Mesodermal cell (in vitro differentiated cells): ENCODE data around the gene MRE11.

Source experiments
- H3K27ac ChIP-seq: 2 replicates; pipeline ENCODE4 v1.7.0; 2013; ENCODE audit warnings: mild to moderate bottlenecking, low read depth, low read length, moderate library complexity; ENCODE audit not compliant: severe bottlenecking
- H3K36me3 ChIP-seq: 2 replicates; pipeline ENCODE4 v1.7.1; 2013; ENCODE audit warnings: mild to moderate bottlenecking, low read length, moderate library complexity; ENCODE audit not compliant: control insufficient read depth, insufficient read depth
- H3K4me1 ChIP-seq: one replicate; pipeline ENCODE4 v1.7.1; 2013; ENCODE audit warnings: mild to moderate bottlenecking, low read length; ENCODE audit not compliant: insufficient read depth, control insufficient read depth, poor library complexity, severe bottlenecking
- H3K4me3 ChIP-seq: 2 replicates; pipeline ENCODE4 v1.7.0; 2013; ENCODE audit warnings: low read length, control low read depth, mild to moderate bottlenecking; ENCODE audit not compliant: insufficient read depth, poor library complexity, severe bottlenecking; ENCODE audit errors: extremely low read depth
- H3K9me3 ChIP-seq: 2 replicates; pipeline ENCODE4 v1.7.1; 2013; ENCODE audit warnings: mild to moderate bottlenecking, low read length, moderate library complexity; ENCODE audit not compliant: control insufficient read depth
- WGBS, 2 experiments: methylation state at CpG; one replicate each; pipeline ENCODE4 v1.1.5; 2013; ENCODE audit warnings: missing lambda C conversion rate in 2 of 2; ENCODE audit not compliant: insufficient coverage in 2 of 2; 5-methylcytosine and 5-hydroxymethylcytosine counted together

Gene MRE11

DNA sequence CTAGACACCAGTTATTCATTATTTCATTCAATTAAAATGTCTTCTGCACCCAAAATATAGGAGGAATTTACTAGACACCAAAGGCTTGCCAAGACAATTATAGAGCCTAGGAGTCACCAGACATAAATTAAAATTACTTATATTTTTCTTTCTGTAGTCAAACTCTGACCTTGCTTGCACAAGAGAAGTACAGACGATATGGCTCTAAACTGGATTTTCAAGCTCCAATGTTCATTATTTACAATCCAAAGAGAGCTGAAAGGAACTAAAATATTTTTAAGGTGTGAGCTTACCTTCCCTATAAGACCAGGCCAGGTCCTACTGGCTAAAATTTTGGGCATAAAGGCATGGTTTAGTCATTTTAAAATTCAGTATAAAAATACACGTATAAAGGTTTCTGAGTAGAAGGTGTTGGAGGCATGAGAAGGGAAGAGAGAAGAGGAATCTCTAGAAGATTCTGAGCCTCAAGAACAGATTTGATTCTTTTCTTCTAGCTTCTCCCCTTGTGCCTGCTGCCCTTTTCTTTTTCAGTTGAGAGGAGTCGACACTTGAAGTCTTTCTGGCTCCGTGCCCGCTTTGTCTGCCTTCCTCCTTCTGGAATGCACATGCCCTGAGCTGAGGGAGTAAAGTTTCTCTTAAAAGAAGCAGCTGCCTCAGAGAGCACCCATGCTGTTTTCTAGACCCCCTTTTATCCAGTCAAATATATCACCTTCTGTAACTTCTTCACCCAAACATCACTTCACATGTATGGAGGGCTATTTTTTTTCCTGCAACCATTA lies 32.1 kb upstream of the MRE11 start:
- no peak overlapping the region for H3K27ac ChIP-seq
- H3K9me3 ChIP-seq: no peaks in the 10 kb centered on the region
- H3K4me3 ChIP-seq: no peak overlapping the region
- no peaks in the 10 kb centered on the region for H3K36me3 ChIP-seq
- no peaks in the 10 kb centered on the region for H3K4me1 ChIP-seq
- 100% methylated on average over 1 of the region's 5 CpGs for WGBS, 2 experiments

DNA sequence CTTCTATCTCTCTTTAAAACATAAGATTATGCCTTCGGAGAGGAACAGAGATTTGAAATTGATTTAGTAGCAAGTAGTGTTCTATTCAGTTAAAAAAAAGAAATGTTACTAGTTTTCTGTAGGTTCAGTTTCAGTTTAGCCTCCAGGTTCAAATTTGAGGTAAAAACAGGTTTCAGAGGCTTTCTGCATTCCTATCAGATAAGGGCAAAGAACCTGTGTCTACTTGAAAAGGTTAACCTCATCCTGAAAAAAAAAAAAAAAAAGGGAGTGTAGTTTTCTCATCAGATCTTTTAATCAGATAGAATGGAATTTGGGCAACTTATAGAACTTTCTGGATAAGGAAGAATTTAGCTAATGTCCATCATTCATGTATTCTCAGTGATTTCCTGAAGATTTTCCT lies 30.7 kb upstream of the MRE11 start:
- H3K4me3 ChIP-seq: no peak overlapping the region
- H3K36me3 ChIP-seq: no peaks in the 10 kb centered on the region
- no CpG with 5 or more reads among the region's 1 CpG for WGBS, 2 experiments
- H3K9me3 ChIP-seq: no peaks in the 10 kb centered on the region
- H3K4me1 ChIP-seq: no peaks in the 10 kb centered on the region
- H3K27ac ChIP-seq: no peak overlapping the region

DNA sequence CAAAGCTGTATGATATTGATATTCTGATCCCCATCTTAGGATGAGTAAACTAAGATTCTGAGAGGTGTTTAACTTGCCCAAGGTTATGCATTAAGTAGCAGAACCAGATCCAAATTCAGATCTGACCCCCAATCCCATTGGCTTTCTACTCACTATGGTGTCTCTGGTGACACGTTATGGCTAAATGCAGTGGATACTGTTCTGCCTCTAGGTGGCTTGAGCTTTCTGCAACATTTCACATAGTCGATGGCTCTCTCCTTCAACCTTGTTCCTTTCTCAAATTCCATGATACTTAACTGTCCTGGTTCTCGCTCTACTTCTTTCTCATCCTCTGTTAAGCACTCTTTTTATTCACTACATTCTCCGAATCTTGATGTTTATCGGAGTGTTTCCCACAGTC lies 28.0 kb upstream of the MRE11 start:
- Histone ChIP-seq H3K4me3 (no peak overlapping the region), H3K9me3 (no peaks in the 10 kb centered on the region), H3K36me3 (no peaks in the 10 kb centered on the region), H3K27ac (no peak overlapping the region), H3K4me1 (no peaks in the 10 kb centered on the region)
- 64 to 68% methylated on average over 5 of the region's 5 CpGs for WGBS, 2 experiments

DNA sequence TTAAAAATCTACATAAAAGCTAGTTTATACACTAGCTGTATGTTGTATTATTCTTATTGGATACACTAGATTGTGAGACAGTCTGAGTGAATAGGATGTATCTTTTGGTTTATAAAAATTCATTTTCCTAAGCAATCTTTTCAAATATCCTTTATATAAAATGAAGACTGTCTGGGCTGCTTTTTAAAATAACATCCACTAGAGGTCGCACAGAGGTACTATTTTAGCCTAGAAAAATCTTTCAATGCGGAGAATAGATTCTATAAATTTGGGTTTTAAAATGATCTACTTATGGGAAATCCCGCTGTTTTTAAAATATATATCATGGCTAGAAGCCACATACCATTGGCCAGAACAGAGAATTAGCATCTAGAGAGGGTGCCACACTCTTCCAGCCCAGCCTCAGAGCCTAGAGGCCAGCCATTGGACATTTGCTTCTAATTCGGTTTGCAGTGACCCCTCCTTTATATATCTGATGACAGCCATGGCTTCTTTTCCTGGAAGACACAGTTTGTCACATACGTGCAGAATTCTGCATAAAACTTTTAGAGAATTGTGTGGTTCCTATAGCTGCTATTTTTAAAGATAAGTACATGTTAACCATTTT lies 25.9 kb upstream of the MRE11 start:
- 0 to 43% methylated on average over 1 to 2 of the region's 5 CpGs for WGBS, 2 experiments
- H3K9me3 ChIP-seq: no peaks in the 10 kb centered on the region
- H3K36me3 ChIP-seq: no peaks in the 10 kb centered on the region
- H3K4me1 ChIP-seq: no peaks in the 10 kb centered on the region
- no peak overlapping the region for H3K27ac ChIP-seq
- no peak overlapping the region for H3K4me3 ChIP-seq

DNA sequence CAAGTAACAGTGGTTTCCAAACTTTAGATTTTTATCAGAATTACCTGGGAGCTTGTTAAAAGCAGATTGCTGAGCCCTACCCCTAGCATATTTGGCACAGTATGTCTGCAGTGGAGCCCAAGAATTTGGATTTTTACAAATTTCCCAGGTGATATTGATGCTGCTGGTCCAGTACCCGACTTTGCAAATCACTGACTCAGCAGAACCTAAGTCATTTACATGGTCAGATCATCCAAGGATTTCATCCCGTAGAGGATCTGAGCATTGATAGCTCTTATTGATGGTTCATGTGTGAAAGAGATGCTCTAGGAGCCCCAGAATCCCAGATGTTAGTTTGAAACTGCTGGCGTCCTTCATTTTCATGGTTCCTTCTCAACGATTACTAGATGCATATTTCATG lies 24.7 kb upstream of the MRE11 start:
- Histone ChIP-seq H3K36me3 (no peaks in the 10 kb centered on the region), H3K4me3 (no peak overlapping the region), H3K9me3 (no peaks in the 10 kb centered on the region), H3K27ac (no peak overlapping the region), H3K4me1 (no peaks in the 10 kb centered on the region)
- WGBS, 2 experiments: 70 to 100% methylated on average over 1 to 3 of the region's 4 CpGs

DNA sequence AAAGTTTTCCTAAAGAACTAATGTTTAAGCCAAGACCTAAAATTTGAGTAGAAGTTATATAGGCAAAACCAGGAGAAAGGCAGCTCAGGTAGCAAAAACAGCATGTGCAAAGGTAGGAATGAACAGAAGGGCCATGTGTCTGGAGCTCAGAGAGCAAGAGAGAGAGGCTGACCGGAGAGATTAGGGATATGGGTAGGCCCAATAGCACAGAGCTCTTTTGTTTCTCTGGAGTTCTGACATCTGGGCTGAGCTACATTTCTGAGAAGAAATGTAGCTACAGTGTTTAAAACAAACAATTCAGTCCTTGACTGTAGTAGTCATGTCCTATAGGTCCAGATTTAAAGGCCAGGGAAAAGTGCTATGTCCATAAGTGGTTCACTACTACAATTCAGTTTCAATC lies 23.1 kb upstream of the MRE11 start:
- 17 to 33% methylated on average over 1 of the region's 1 CpG for WGBS, 2 experiments
- no peaks in the 10 kb centered on the region for H3K9me3 ChIP-seq
- no peak overlapping the region for H3K27ac ChIP-seq
- H3K36me3 ChIP-seq: no peaks in the 10 kb centered on the region
- peaks cover 4% of the 10 kb centered on the region for H3K4me1 ChIP-seq
- no peak overlapping the region for H3K4me3 ChIP-seq

DNA sequence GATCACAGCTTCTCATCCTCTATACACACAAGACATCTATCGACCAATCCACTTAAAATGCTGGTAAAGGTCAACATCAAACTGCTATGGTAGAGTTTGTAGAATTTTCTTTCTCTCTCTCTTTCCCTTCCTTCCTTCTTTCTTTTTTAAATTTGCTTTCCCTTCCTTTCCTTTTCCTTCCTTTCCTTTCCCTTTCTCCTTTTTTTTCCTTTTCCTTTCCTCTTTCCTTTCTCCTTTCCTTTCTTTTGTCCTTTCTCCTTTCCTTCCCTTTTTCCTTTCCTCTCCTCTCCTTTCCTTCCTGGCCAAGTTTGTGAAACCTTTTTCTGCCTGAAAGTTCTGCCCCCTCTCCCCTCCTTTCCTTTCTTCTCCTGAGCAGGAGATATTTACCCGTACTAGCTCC lies 21.8 kb upstream of the MRE11 start:
- peaks cover 4% of the 10 kb centered on the region for H3K4me1 ChIP-seq
- no peaks in the 10 kb centered on the region for H3K9me3 ChIP-seq
- no peak overlapping the region for H3K4me3 ChIP-seq
- 76% methylated on average over 2 of the region's 2 CpGs; no CpG with 5 or more reads in 1 of the 2 experiments for WGBS, 2 experiments
- H3K27ac ChIP-seq: no peak overlapping the region
- no peaks in the 10 kb centered on the region for H3K36me3 ChIP-seq

DNA sequence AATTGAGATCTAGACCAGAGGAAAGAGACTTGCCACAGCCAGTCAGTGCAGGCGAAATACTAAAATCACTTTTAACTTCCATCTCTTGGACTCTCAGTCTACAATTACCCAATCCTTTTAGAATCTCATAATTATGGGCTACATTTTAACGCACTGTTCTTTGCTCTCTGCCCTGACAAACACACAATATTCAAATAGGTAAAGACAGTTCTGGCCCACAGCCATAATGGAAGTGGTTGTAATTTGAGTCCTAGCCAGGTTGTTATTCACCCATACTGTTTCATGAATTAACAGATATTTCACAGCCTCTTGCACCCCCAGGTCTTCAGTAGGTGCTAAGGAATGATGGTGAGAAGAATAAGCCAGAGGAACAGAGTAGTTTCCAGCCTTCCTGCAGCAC lies 19.4 kb upstream of the MRE11 start:
- H3K4me3 ChIP-seq: no peak overlapping the region
- no peaks in the 10 kb centered on the region for H3K9me3 ChIP-seq
- H3K4me1 ChIP-seq: peaks cover 4% of the 10 kb centered on the region
- no peaks in the 10 kb centered on the region for H3K36me3 ChIP-seq
- 43 to 100% methylated on average over 1 of the region's 2 CpGs for WGBS, 2 experiments
- no peak overlapping the region for H3K27ac ChIP-seq

DNA sequence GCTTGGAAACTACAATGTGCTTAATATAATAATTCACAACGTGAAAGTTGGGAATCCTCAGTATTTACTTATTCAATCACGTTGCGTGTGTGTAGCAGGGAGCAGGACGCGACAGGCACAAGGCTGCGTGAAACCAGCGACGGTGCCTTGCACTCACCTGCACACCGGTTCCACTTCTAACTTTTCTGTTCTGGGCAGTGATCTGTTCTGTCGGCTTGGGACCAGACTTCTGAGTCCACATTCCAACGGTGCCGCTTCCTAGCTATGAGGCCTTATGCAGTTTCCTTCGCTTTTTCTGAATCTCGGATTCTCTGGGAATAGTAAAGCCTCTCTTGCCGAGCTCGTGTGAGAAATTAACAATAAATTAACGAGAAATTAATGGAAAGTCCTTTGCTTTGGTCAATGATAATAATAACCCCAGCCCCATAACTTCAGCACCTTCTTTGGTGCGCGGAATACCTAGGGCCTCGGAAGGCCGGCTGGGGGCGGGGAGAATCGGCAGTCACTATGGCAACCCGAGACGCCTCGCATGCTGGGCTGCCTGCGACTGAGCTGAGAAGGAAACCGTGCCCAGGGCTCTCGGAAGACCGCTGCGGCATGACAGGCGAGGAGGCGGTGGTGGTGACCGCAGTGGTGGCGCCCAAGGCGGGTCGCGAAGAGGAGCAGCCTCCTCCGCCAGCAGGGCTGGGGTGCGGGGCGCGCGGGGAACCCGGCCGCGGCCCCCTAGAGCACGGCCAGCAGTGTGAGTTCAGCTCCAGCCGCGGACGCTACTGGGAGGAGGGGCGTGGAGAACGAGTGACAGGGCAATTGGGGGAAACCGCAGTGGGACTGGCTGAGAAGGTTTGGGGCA lies 18.5 kb upstream of the MRE11 start, which contains the start of gene C11orf97:
TSS of gene C11orf97 (plus strand) at position 530 of the 850 bp plus-strand sequence. CDS start at position 598, 68 bp downstream.
- Histone ChIP-seq H3K4me3 (peak within 1 kb of the TSS; percentile 44), H3K36me3 (no peaks in the 10 kb centered on the region)
- WGBS, 2 experiments: 24 to 28% methylated on average over 41 to 43 of the region's 53 CpGs

DNA sequence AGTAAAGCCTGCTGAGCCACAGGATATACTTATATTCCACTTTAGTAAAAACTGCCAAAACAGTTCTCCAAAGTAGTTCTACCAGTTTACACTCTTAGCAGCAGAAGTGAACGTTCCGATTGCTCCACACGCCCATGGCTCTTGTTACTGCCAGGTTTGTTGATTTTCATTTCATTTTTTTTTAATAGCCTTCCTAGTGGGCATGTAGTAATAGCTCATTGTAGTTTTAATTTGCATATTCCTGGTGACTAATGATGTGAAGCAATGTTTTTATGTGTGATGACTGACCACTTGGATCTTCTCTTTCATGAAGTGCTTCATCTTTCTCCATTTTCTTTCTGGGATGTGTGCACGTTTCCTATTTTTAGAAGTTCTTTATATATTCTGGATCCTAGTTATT lies 13.8 kb upstream of the MRE11 start:
- WGBS, 2 experiments: 90% methylated on average over 3 of the region's 4 CpGs; no CpG with 5 or more reads in 1 of the 2 experiments
- Histone ChIP-seq H3K27ac (no peak overlapping the region), H3K9me3 (no peaks in the 10 kb centered on the region), H3K36me3 (no peaks in the 10 kb centered on the region), H3K4me3 (no peak overlapping the region), H3K4me1 (no peaks in the 10 kb centered on the region)

More for the DNA sequence above, 18.5 kb upstream of the MRE11 start, which contains the start of gene C11orf97:
- H3K9me3 ChIP-seq: no peaks in the 10 kb centered on the region
- peaks cover 4% of the 10 kb centered on the region for H3K4me1 ChIP-seq
- H3K27ac ChIP-seq: no peak within 1 kb of the TSS
